Mucosa of rectum (tissue), 2 donors: ENCODE results near the gene PLXNB1.

Experiments used
- H3K27ac ChIP-seq, 2 donors: one replicate each; pipeline ENCODE4 v1.7.0; 2013; ENCODE audit warnings: inconsistent platforms in 2 of 2, low read depth in 2 of 2, low read length in 2 of 2
- H3K27me3 ChIP-seq, 2 donors: one replicate each; pipeline ENCODE4 v1.7.0; 2013; ENCODE audit warnings: low read length in 2 of 2; ENCODE audit not compliant: control insufficient read depth in 2 of 2, insufficient read depth in 2 of 2
- H3K36me3 ChIP-seq, 2 donors: one replicate each; pipeline ENCODE4 v1.7.0; 2013; ENCODE audit warnings: low read length in 2 of 2; ENCODE audit not compliant: control insufficient read depth in 2 of 2, insufficient read depth in 2 of 2
- H3K4me1 ChIP-seq, 2 donors: one replicate each; pipeline ENCODE4 v1.7.0; 2013; ENCODE audit warnings: low read length in 2 of 2, mild to moderate bottlenecking in 1 of 2; ENCODE audit not compliant: control insufficient read depth in 2 of 2, insufficient read depth in 2 of 2
- H3K4me3 ChIP-seq, 2 donors: one replicate each; pipeline ENCODE4 v1.7.0; 2013; ENCODE audit warnings: low read length in 2 of 2
- H3K9ac ChIP-seq, 2 donors: one replicate each; pipeline ENCODE4 v1.7.0; 2013; ENCODE audit warnings: low read length in 2 of 2, low read depth in 1 of 2, mild to moderate bottlenecking in 1 of 2
- H3K9me3 ChIP-seq, 2 donors: one replicate each; pipeline ENCODE4 v1.7.0; 2013; ENCODE audit warnings: low read length in 2 of 2; ENCODE audit not compliant: control insufficient read depth in 2 of 2
- donor health status: healthy.
- donor health status: Normal muscosa, but diverticular disease.

Gene PLXNB1

DNA sequence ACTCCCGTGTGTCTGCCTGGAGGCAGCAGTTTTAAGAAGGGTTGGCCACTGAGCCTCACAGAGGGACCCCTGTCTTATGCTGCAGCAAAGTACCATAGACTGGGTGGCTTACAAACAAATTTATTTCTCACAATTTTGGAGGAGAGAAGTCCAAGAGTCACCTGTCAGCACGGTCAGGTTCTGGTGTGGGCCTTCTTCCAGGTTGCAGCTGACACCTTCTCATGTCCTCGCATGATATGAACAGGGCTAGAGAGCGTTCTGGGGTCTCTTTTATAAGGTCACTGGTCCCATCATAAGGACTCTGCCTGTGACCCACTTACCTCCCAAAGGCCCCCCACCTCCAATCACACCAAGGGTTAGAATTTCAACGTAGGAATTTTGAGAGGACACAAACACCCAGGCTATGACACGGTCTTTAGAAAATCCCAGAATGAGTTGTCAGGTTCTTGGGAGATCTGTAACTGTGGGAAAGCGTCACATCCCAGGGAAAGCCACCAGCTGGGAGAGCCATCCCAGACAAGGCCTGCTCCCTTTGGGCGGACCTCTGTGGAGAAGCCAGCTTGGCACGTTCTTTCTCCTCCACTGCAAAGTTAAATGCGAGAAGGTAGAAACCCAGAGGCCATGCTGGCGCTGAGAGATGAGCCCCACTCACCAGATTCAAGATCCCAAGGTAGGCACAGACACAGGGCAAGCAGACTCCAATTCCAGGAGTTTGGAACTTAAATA, 58.1 kb downstream of the PLXNB1 start, which contains the start of gene FBXW12:
Gene FBXW12, plus strand, starts transcription at position 569 of the 726 bp plus-strand sequence. CDS start 549 bp downstream, outside the sequence.
- H3K36me3 ChIP-seq: no peaks in the 10 kb centered on the region
- H3K27ac ChIP-seq: no peak within 1 kb of the TSS
- H3K4me1 ChIP-seq: peaks cover 2% of the 10 kb centered on the region in 2 donors

GRCh38 chr3:48370333-48370713, 59.6 kb downstream of the PLXNB1 start:
- H3K9me3 ChIP-seq: no peaks in the 10 kb centered on the region
- H3K27me3 ChIP-seq: no peaks in the 10 kb centered on the region
- H3K4me3 ChIP-seq: no peak overlapping the region
- peaks cover 2% of the 10 kb centered on the region in 2 donors for H3K4me1 ChIP-seq
- H3K9ac ChIP-seq: no peak overlapping the region
- H3K36me3 ChIP-seq: no peaks in the 10 kb centered on the region
- no peak overlapping the region for H3K27ac ChIP-seq

More for the DNA sequence above, 58.1 kb downstream of the PLXNB1 start, which contains the start of gene FBXW12:
- Histone ChIP-seq H3K4me3 (no peak within 1 kb of the TSS), H3K9ac (no peak within 1 kb of the TSS), H3K27me3 (no peaks in the 10 kb centered on the region), H3K9me3 (no peaks in the 10 kb centered on the region)

- Histone ChIP-seq H3K4me3 (no peak overlapping the region), H3K27ac (no peak overlapping the region), H3K4me1 (peaks cover 2% of the 10 kb centered on the region in 2 donors), H3K27me3 (no peaks in the 10 kb centered on the region), H3K9ac (no peak overlapping the region), H3K36me3 (no peaks in the 10 kb centered on the region), H3K9me3 (no peaks in the 10 kb centered on the region)
Measured at GRCh38 chr3:48369693-48370332, 60.1 kb downstream of the PLXNB1 start.

- Histone ChIP-seq H3K4me3 (no peak overlapping the region), H3K36me3 (no peaks in the 10 kb centered on the region), H3K27ac (no peak overlapping the region)
Measured at GRCh38 chr3:48367201-48367600, 62.7 kb downstream of the PLXNB1 start.

GRCh38 chr3:48364840-48365239, 65.0 kb downstream of the PLXNB1 start:
- H3K9me3 ChIP-seq: no peaks in the 10 kb centered on the region
- peaks cover under 1 to 1% of the 10 kb centered on the region in 2 donors for H3K4me1 ChIP-seq
- no peak overlapping the region for H3K27ac ChIP-seq
- no peaks in the 10 kb centered on the region for H3K36me3 ChIP-seq
- no peaks in the 10 kb centered on the region for H3K27me3 ChIP-seq
- H3K9ac ChIP-seq: no peak overlapping the region
- H3K4me3 ChIP-seq: no peak overlapping the region

More at GRCh38 chr3:48367201-48367600, 62.7 kb downstream of the PLXNB1 start:
- no peaks in the 10 kb centered on the region for H3K9me3 ChIP-seq
- no peaks in the 10 kb centered on the region for H3K27me3 ChIP-seq
- no peak overlapping the region for H3K9ac ChIP-seq
- peaks cover 2% of the 10 kb centered on the region in 2 donors for H3K4me1 ChIP-seq

- no peaks in the 10 kb centered on the region for H3K9me3 ChIP-seq
- no peak overlapping the region for H3K27ac ChIP-seq
- H3K27me3 ChIP-seq: no peaks in the 10 kb centered on the region
- no peak overlapping the region for H3K4me3 ChIP-seq
- no peaks in the 10 kb centered on the region for H3K36me3 ChIP-seq
- no peaks in the 10 kb centered on the region for H3K4me1 ChIP-seq
- no peak overlapping the region for H3K9ac ChIP-seq
Measured at GRCh38 chr3:48361928-48362327, 68.0 kb downstream of the PLXNB1 start.

DNA sequence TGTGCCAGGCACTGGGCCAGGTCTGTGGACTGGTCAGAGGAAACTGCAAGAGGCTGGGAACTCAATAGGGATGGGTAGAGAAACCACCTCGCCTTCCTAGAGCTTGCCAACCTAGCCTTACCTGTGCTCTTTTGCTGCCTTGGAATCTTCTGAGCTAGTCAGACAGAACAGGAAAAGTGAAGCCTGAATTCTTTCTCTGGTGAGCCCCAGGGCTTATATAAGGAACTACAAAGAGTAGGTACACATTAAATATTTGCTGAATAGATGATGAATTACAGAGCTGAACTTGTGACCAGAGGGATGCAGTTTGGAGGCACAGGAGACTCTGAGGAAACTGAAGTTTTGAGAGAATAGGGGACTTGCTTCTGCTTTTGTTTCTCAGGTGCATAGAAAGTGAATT, 73.5 kb downstream of the PLXNB1 start:
- Histone ChIP-seq H3K4me1 (no peaks in the 10 kb centered on the region), H3K4me3 (no peak overlapping the region), H3K27me3 (no peaks in the 10 kb centered on the region), H3K9ac (no peak overlapping the region), H3K27ac (no peak overlapping the region), H3K9me3 (no peaks in the 10 kb centered on the region), H3K36me3 (no peaks in the 10 kb centered on the region)

DNA sequence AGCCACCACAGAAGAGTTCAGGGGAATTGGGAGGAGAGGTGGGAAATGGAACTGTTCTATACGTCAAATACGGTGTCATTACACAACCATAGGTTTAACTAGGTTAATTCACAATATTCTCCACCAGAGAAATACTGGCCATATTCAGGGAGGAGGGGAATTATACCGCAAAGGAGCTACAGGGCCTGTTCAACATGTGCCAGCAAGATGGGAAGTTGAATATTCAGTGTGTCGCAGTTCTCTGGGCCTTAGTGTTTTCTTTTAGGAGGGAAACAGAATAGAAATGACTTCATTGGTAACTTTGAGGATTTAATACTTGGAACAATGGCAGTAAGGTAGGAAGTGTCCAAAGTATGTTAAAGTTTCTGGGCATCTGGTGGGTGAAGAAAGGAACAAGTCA, 75.9 kb downstream of the PLXNB1 start:
- Histone ChIP-seq H3K36me3 (no peaks in the 10 kb centered on the region), H3K4me1 (no peaks in the 10 kb centered on the region), H3K4me3 (no peak overlapping the region), H3K9ac (no peak overlapping the region), H3K27me3 (no peaks in the 10 kb centered on the region), H3K27ac (no peak overlapping the region), H3K9me3 (no peaks in the 10 kb centered on the region)
